SU-DHL-6 (cell line): ENCODE results near the gene SMPD3.

Experiments
- H2AFZ ChIP-seq: fragments of 200-600 bp; sonication (generic); 2 replicates; pipeline ENCODE4 v1.6.1; 2014; ENCODE audit warnings: low read depth, mild to moderate bottlenecking, moderate library complexity, mixed read lengths, antibody characterized with exemption, low read length; ENCODE audit not compliant: severe bottlenecking
- H3F3A ChIP-seq: fragments of 200-600 bp; shearing (Covaris generic); 2 replicates; pipeline ENCODE4 v1.6.0; 2016; ENCODE audit warnings: antibody characterized with exemption, mild to moderate bottlenecking; ENCODE audit not compliant: insufficient read depth
- H3K27ac ChIP-seq: fragments of 200-600 bp; sonication (generic); 2 replicates; pipeline ENCODE4 v1.5.1; 2016; ENCODE audit warnings: low read depth, mild to moderate bottlenecking, low read length, moderate library complexity, mixed read lengths
- H3K27me3 ChIP-seq: fragments of 200-600 bp; sonication (generic), shearing (Covaris generic); 2 replicates; pipeline ENCODE4 v1.6.0; 2014; ENCODE audit warnings: mild to moderate bottlenecking, low read length
- H3K36me3 ChIP-seq: fragments of 200-600 bp; sonication (generic); 2 replicates; pipeline ENCODE4 v1.6.1; 2014; ENCODE audit warnings: mild to moderate bottlenecking, low read length, mixed read lengths
- H3K4me2 ChIP-seq: fragments of 300-600, 200-600 bp; shearing (Covaris generic), sonication (generic); 2 replicates; pipeline ENCODE4 v1.6.0; 2014; ENCODE audit warnings: low read length, low read depth, mild to moderate bottlenecking; ENCODE audit not compliant: poor library complexity, severe bottlenecking
- H3K4me3 ChIP-seq: fragments of 200-600 bp; sonication (generic); 2 replicates; pipeline ENCODE4 v1.5.1; 2014; ENCODE audit warnings: antibody characterized with exemption, low read length, mild to moderate bottlenecking, mixed read lengths; ENCODE audit not compliant: insufficient read depth, poor library complexity, severe bottlenecking
- H3K79me2 ChIP-seq: fragments of 200-600 bp; sonication (generic); 2 replicates; pipeline ENCODE4 v1.6.1; 2014; ENCODE audit warnings: mild to moderate bottlenecking, low read length, moderate library complexity; ENCODE audit not compliant: insufficient read depth
- H3K9ac ChIP-seq: fragments of 200-600 bp; sonication (generic); 2 replicates; pipeline ENCODE4 v1.7.0; 2014; ENCODE audit warnings: mild to moderate bottlenecking, low read length
- H3K9me2 ChIP-seq: fragments of 200-600 bp; sonication (generic); replicated peaks from 2 replicates; pipeline ENCODE4 v1.6.1; 2014; ENCODE audit warnings: low read length; ENCODE audit not compliant: insufficient read depth
- H3K9me3 ChIP-seq: fragments of 200-600 bp; sonication (generic); 2 replicates; pipeline ENCODE4 v1.6.1; 2014; ENCODE audit warnings: low read length, mixed read lengths; ENCODE audit not compliant: insufficient read depth
- H4K20me1 ChIP-seq: fragments of 200-600 bp; sonication (generic); 2 replicates; pipeline ENCODE4 v1.6.1; 2014; ENCODE audit warnings: low read depth, mild to moderate bottlenecking, antibody characterized with exemption, low read length, moderate library complexity, mixed read lengths
- EZH2phosphoT487 ChIP-seq: fragments of 200-600 bp; sonication (generic), shearing (Covaris generic); conservative IDR thresholded peaks from 2 replicates; pipeline ENCODE4 v1.6.1; 2018; ENCODE audit warnings: mild to moderate bottlenecking, antibody characterized with exemption, low read length, moderate library complexity, mixed read lengths
- TF ChIP-seq, protein P1 (sequence below): fragments of 200-600 bp; sonication (generic); IDR thresholded peaks from one replicate; pipeline ENCODE4 v1.5.1; 2017; ENCODE audit warnings: antibody characterized with exemption, mild to moderate bottlenecking, low read length, moderate library complexity; ENCODE audit not compliant: insufficient read depth, poor library complexity, severe bottlenecking

Gene SMPD3

DNA sequence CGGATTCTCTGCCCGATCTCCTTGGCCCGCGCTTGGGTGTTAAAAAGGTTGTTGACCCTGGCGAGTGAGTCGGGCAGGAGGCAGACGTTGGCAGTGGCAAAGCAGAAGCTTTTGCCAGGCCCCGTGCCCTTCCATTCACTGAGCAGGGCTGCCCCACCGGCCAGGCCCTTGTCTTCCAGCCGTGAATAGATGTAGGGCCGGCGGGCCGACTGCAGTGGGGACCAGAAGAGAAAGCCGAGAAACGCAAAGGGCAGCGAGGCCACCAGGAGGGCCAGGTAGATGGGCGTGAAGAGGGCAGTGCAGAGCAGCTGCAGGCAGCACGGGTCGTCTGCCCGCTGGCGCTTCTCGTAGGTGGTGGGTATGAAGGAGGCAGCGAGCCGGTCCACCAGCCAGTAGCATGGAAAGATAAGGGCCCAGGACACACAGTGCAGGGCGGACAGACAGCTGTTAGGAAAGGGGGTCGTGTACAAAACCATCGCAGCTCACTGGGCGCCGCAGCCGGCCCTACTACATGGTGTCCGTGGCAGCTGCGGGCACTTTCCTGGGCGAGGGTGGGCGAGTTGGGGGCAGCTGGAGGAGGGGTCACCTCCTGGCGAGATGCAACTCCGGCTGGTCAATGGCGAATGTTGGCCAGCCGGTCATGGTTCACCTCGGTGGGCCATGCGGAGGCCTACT is 76.5 kb downstream of the SMPD3 start:
- Histone ChIP-seq H3K27ac (no peak overlapping the region), H3K79me2 (no peaks in the 10 kb centered on the region), H3K9ac (no peak overlapping the region), H3K27me3 (no peaks in the 10 kb centered on the region), H2AFZ (no peak overlapping the region), H3K36me3 (no peaks in the 10 kb centered on the region), H3K4me2 (no peak overlapping the region), H3F3A (no peaks in the 10 kb centered on the region), H3K4me3 (no peak overlapping the region), H4K20me1 (no peaks in the 10 kb centered on the region), H3K9me3 (no peaks in the 10 kb centered on the region), H3K9me2 (no peaks in the 10 kb centered on the region)
- no peak for TF ChIP-seq EZH2phosphoT487
- TF ChIP-seq, protein P1, sequence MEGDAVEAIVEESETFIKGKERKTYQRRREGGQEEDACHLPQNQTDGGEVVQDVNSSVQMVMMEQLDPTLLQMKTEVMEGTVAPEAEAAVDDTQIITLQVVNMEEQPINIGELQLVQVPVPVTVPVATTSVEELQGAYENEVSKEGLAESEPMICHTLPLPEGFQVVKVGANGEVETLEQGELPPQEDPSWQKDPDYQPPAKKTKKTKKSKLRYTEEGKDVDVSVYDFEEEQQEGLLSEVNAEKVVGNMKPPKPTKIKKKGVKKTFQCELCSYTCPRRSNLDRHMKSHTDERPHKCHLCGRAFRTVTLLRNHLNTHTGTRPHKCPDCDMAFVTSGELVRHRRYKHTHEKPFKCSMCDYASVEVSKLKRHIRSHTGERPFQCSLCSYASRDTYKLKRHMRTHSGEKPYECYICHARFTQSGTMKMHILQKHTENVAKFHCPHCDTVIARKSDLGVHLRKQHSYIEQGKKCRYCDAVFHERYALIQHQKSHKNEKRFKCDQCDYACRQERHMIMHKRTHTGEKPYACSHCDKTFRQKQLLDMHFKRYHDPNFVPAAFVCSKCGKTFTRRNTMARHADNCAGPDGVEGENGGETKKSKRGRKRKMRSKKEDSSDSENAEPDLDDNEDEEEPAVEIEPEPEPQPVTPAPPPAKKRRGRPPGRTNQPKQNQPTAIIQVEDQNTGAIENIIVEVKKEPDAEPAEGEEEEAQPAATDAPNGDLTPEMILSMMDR = no peak

DNA sequence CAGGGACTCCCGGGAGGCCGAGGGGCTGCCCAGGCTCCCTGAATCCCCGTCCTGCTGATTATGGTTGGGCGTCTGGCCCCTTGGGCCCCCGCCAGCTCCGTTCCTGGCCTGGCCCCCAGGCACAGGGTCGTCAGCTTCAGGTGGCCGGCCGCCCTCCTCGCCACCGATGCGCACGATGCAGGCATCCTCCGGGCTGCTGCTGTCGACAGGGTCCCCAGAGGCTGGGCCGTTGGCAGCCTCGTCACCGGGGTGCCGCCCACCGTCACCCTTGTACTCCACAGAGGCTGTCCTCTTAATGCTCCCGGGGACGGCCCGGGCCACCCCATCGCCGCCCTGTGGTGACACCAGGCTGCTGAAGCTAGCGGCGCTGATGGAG is 77.0 kb downstream of the SMPD3 start:
- Histone ChIP-seq H3K9me3 (no peaks in the 10 kb centered on the region), H3K9me2 (no peaks in the 10 kb centered on the region), H4K20me1 (no peaks in the 10 kb centered on the region), H3K36me3 (no peaks in the 10 kb centered on the region), H3F3A (no peaks in the 10 kb centered on the region), H3K9ac (no peak overlapping the region), H3K27me3 (no peaks in the 10 kb centered on the region), H3K4me3 (no peak overlapping the region), H3K4me2 (no peak overlapping the region), H2AFZ (no peak overlapping the region), H3K27ac (no peak overlapping the region), H3K79me2 (no peaks in the 10 kb centered on the region)
- TF ChIP-seq EZH2phosphoT487 = no peak
- TF ChIP-seq, protein P1 = no peak

DNA sequence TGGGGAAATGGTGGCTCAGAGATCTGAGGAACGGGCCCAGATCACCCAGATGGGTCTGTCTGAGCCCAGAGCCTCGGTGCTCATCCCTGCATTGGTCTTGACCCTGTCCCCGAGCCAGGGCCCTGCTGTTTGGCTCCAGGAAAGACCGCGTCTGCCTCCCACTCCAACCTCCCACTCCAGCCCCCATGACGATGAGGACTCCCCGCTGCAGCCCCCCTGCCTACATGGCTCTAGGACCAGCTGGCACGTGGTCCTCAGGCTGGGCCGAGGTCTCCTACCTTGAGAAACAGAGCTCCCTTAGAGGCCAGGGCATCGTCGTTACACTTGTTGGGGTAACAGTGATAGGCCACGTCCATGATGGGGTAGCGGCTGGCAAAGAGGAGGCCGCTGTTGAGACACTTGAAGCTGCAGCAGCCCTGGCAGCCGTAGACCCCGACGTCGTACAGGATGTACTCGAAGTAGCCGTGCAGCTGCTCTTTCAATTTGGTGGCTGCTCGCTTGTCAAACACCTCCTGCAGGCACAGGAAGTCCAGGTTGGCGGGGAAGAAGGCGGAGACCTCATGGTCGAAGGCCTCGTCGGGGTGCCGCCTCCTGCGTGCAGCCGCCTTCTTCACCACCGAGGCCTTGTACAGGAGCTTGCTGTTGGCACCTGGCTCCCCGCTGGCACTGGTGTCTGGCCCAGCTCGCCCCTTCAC is 77.6 kb downstream of the SMPD3 start:
- Histone ChIP-seq H3K9me2 (no peaks in the 10 kb centered on the region), H2AFZ (no peak overlapping the region), H3F3A (no peaks in the 10 kb centered on the region), H3K79me2 (no peaks in the 10 kb centered on the region), H3K9me3 (no peaks in the 10 kb centered on the region), H3K27me3 (no peaks in the 10 kb centered on the region), H3K4me3 (no peak overlapping the region), H3K9ac (no peak overlapping the region), H3K36me3 (no peaks in the 10 kb centered on the region), H3K27ac (no peak overlapping the region), H4K20me1 (no peaks in the 10 kb centered on the region), H3K4me2 (no peak overlapping the region)
- TF ChIP-seq EZH2phosphoT487 = no peak
- TF ChIP-seq, protein P1 = no peak
